ENCODE data around the gene LPAR6.
"Not testable (repeated sequence)": the region's sequence is repeated elsewhere in the genome, so short reads cannot be mapped to it uniquely, and the experiment has no call there.

Gene LPAR6

DNA sequence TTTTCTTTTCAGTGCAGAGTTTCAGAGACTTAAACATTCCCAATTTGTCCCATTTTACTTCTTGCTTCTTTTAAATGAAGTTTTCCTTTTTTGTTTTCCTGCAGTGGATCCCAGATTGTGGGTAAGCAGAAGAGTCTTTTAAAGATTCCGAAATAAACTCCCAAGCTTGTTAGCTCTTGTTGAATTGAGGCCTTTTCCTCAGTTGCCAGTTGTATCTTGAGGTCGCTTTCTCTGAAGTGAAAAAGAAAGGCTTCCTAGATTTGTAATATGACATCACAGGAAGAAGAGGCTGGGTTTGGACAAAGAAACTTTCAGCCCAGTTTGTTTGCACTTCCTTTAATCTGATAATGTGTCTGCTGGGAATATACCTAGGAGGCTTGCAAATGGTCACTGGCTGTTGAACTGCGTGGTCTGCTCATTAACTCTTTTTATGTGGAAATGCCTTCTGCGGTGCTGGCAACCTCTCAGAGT lies at the start of gene LPAR6:
Gene LPAR6 (minus strand): TSS at position 233 of the 471 bp plus-strand sequence. CDS start 690 bp downstream, outside the sequence.
- in situ Hi-C loops (cut with HindIII; ENCODE audit: low sequenced_read_pairs): no loop called here

DNA sequence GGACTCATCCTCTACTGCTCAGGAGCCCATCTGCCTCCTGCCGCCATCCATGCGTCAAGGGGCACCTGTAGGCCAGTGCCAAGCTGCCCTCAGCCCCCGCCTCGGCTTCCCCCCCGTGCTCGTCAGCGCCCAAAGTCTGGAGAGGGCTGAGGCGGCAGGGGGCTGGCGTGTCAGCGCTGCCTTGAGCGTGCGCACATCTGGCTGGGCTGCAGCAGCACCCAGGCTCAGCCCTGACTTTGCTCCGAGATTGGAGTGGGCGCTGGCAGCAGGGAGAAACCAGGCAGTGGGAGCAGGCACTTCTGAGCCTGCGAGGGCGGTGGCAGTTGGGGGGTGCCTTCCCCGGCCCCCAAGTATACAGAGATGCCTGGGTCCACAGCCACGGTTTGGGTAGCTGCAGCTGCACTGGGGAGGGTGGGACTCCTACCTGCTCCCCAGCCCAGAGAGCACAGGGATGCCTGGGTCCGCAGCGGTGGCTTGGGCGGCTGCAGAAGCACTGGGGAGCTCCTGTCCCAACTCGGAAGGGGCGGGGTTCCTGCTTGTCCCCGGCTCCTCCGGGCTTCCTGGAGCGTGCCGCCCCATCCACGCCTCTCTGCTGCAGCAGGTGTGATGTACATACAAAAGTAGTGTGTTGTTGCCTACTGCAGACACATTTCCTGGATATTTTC lies 44.8 kb upstream of the LPAR6 start:
- in situ Hi-C loops (cut with HindIII; ENCODE audit: low sequenced_read_pairs): no loop called here

GRCh38 chr13:48456546-48456945 lies 43.6 kb upstream of the LPAR6 start:
- in situ Hi-C loops (cut with HindIII; ENCODE audit: low sequenced_read_pairs): no loop called here

GRCh38 chr13:48451196-48451595 lies 38.3 kb upstream of the LPAR6 start:
- in situ Hi-C loops (cut with HindIII; ENCODE audit: low sequenced_read_pairs): not testable (repeated sequence)

DNA sequence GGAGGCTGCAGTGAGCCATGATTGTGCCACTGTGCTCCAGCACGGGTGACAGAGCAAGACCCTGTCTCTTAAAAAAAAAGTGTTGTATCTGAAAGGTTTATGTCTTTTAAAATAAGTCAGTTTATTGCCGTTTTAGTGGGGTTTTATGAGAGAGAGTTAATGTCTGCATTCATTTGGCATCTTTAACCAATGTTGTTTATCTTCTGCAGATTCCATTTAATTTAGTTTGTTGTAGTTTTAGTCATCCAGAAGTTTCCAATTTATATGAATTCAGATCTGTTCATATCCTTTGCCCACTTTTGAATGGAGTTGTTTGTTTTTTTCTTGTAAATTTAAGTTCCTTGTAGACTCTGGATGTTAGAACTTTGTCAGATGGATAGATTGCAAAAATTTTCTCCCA lies 36.7 kb upstream of the LPAR6 start:
- in situ Hi-C loops (cut with HindIII; ENCODE audit: low sequenced_read_pairs): no loop called here

- in situ Hi-C loops (cut with HindIII; ENCODE audit: low sequenced_read_pairs): no loop called here
Measured at GRCh38 chr13:48448959-48449614, 36.2 kb upstream of the LPAR6 start.

DNA sequence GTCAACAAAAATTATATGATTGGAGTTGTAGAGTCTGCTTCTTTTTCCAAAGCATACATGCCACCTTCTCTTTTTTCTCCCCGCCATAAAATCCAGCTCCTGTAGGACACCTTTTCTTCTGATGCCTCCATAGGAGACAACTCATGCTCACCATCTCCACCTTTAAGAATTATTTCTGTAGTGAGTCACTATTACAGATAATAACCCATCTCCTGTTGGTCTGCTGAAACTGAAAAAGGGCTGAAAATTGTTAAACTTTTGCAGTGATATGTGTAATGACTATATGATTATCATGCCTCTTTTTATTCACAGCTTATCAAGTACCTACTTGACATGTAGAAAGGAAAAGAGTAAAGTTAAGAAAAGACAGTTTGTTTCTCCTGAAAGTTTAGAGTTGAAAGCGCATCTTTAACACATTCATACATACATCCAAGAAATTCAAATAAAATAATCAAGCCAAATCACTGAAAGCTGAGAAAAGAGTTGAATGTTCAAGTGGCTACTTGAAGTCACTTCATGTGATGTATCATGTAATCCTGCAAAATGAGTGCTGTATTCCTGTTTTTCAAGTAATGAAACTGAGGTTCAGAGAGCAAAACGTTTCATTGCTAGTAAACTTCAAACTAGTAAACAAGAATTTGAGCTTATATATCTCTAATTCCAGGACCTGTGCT lies 35.5 kb upstream of the LPAR6 start:
- in situ Hi-C loops (cut with HindIII; ENCODE audit: low sequenced_read_pairs): no loop called here

DNA sequence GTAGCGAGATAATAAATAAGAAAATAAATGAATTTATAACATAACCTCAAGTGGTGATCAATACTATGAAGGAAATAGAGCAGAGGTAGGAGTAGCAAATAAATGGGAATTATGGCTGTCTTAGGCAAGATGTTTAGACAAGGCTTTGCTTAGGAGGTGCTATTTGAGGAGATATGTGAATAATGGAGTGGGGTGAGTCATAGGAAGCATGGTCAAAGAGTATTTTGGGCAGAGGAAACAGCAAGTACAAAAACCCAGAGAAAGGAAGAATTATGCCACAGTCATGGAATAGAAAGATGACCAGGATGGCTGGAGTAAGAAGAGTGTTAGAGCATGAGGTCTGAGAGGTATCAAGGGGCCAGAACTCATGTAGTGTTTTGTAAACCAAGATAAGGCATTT lies 33.6 kb upstream of the LPAR6 start:
- in situ Hi-C loops (cut with HindIII; ENCODE audit: low sequenced_read_pairs): no loop called here

- in situ Hi-C loops (cut with HindIII; ENCODE audit: low sequenced_read_pairs): no loop called here
Measured at GRCh38 chr13:48443442-48444208, 30.7 kb upstream of the LPAR6 start.

- in situ Hi-C loops (cut with HindIII; ENCODE audit: low sequenced_read_pairs): no loop called here
Measured at GRCh38 chr13:48437371-48437770, 24.5 kb upstream of the LPAR6 start.

- in situ Hi-C loops (cut with HindIII; ENCODE audit: low sequenced_read_pairs): no loop called here
Measured at GRCh38 chr13:48436661-48437288, 23.9 kb upstream of the LPAR6 start.

- in situ Hi-C loops (cut with HindIII; ENCODE audit: low sequenced_read_pairs): no loop called here
Measured at GRCh38 chr13:48434200-48434599, 21.3 kb upstream of the LPAR6 start.

GRCh38 chr13:48431987-48432615 lies 19.2 kb upstream of the LPAR6 start:
- in situ Hi-C loops (cut with HindIII; ENCODE audit: low sequenced_read_pairs): no loop called here

- in situ Hi-C loops (cut with HindIII; ENCODE audit: low sequenced_read_pairs): no loop called here
Measured at GRCh38 chr13:48431431-48431830, 18.5 kb upstream of the LPAR6 start.

DNA sequence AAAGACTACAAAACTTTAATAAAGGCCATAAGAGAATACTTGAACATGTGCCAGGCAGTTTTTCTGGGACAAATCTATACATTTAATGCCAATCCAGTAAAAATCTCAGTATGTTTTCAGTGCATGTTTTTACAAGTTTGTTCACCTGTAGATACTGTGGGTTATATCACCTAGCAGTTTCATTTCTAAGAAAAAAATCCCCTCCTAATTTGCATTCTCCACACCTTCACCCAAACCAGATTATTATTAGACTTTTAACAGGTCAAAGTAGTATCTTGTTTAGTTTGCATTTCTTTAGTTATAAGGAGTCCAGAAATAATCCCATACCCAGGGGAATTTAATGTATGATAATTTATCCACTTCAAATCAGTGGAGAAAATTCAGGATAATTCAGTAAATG lies 17.0 kb upstream of the LPAR6 start:
- in situ Hi-C loops (cut with HindIII; ENCODE audit: low sequenced_read_pairs): no loop called here

DNA sequence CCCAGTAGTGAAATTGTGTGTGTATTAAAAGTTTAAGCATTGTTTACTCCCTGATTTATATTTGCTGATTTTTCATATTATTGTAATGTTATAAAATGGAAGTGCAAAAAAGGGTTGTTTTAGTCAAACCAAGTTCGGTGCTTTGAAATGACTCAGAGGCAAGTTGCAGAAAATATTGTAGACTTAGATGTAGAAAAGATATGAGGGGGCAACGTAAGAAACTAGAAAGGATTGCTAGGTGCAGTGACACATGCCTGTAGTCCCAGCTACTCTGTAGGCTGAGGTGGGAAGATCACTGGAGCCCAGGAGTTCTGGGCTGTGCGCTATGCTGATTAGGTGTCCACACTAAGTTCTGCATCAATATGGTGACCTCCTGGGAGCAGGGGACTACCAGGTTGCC lies 16.1 kb upstream of the LPAR6 start:
- in situ Hi-C loops (cut with HindIII; ENCODE audit: low sequenced_read_pairs): no loop called here

DNA sequence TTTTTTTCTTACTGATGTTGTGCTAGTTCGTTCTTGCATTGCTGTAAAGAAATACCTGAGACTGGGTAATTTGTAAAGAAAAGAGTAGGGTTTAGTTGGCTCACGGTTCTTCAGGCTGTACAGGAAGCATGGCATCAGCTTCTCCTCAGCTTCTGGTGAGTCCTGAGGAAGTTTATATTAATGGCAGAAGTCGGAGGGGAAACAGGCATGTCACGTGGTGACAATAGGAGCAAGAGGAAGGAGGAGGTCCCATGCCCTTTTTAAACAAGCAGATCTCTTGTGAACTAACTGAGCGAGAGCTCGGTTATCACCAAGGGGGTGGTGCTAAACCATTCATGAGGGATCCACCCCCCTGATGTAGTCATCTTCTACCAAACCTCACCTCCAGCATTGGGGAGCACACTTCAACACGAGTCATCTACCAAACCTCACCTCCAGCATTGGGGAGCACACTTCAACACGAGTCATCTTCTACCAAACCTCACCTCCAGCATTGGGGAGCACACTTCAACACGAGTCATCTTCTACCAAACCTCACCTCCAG lies 13.9 kb upstream of the LPAR6 start:
- in situ Hi-C loops (cut with HindIII; ENCODE audit: low sequenced_read_pairs): not testable (repeated sequence)

GRCh38 chr13:48426052-48426451 lies 13.1 kb upstream of the LPAR6 start:
- in situ Hi-C loops (cut with HindIII; ENCODE audit: low sequenced_read_pairs): no loop called here

DNA sequence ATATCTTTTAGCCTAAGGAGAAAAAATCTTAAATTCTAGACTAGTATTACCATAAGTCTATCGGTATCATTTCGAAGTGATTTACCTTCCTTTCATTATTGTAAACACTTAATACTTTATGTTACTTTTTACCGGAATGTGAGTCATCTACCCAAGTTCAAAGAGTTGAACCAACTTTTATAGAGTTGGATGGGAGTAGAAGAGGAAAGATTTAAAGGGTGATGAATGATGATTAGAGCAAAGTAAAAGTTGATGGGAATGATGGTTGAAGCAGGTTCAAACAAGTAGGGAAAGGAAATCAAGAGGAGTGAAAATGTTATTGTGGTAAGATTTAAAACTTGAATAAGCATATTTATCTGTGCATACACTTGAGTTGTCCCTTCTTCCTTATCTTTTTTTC lies 11.3 kb upstream of the LPAR6 start:
- in situ Hi-C loops (cut with HindIII; ENCODE audit: low sequenced_read_pairs): no loop called here

DNA sequence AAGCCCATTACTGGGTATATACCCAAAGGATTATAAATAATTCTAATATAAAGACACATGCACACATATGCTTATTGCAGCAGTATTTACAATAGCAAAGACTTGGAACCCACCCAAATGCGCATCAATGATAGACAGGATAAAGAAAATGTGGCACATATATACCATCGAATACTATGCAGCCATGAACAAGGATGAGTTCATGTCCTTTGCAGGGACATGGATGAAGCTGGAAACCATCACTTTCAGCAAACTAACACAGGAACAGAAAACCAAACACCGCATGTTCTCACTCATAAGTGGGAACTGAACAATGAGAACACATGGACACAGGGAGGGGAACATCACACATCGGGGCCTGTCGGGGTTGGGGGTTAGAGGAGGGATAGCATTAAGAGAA lies 9.1 kb upstream of the LPAR6 start:
- in situ Hi-C loops (cut with HindIII; ENCODE audit: low sequenced_read_pairs): not testable (repeated sequence)
